Measurements from ENCODE around the gene TCF19. TPM values are rescaled to one million over a fixed set of nuclear protein-coding genes. Genes with fewer than 3 reads are reported as not detected.
A peak's percentile ranks its signal among the peaks of the same experiment; 100 is the strongest.

TCF19 gene
- total RNA-seq, 2 experiments from 2014 or later = 86.3 to 86.7 TPM

DNA sequence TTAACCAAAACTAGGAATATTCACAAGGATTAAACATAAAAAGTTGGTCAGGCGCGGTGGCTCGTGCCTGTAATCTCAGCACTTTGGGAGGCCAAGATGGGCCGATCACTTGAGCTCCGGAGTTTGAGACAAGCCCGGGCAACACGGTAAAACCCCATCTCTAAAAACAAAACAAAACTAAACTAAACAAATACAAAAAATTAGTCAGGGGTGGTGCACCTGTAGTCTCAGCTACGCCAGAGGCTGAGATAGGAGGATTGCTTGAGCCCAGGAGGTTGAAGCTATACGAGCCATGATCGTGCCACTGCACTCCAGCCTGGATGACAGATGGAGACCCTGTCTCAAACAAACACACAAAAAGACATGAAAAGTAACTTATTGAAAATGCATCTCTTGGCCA lies 22.7 kb upstream of the TCF19 start:
- Mint-ChIP-seq H3K36me3 (ENCODE audit: low read depth) (no peaks in the 10 kb centered on the region), H3K4me1 (peaks cover 6% of the 10 kb centered on the region), H3K27ac (no peak overlapping the region), H3K9me3 (no peaks in the 10 kb centered on the region), H3K4me3 (no peak overlapping the region), H3K27me3 (no peaks in the 10 kb centered on the region)
- DNase-seq = no peak
- ChIA-PET POLR2A (interaction anchor here (0.6 kb wide), 1 partner anchor 214 kb away, joined by 3 read pairs; no protein-coding TSS in a partner anchor), CTCF (interaction anchor here (0.6 to 1.2 kb wide), 2 partner anchors 27 to 57 kb away, joined by 4 read pairs; no protein-coding TSS in a partner anchor)

DNA sequence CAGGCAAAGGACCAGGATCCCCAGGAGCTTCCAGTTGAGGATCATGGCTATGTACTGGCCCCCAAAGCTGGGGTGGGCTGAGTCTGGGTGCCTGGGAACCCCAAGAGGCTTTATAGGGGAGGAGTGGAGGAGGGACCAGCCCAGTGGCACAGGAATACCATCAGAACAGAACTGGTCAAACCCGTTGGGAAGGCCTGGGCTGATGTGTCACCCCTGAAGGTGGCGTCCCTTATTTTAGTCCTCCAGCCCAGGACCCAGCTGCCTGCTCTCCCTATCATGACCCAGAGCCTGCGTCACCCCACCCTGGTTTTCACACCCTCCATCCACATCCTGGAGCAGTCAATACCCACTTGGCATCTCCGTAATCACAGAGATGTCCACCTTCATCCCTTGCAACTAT lies 19.4 kb upstream of the TCF19 start, which contains the start of gene PSORS1C2:
Gene PSORS1C2 (minus strand): TSS at position 85 of the 400 bp plus-strand sequence. CDS start 40 bp downstream, at position 45.
- Mint-ChIP-seq H3K27ac (no peak within 1 kb of the TSS), H3K4me3 (no peak within 1 kb of the TSS), H3K36me3 (ENCODE audit: low read depth) (no peaks in the 10 kb centered on the region), H3K4me1 (peaks cover 6% of the 10 kb centered on the region), H3K9me3 (no peaks in the 10 kb centered on the region), H3K27me3 (no peaks in the 10 kb centered on the region)
- ChIA-PET CTCF (interaction anchor here (0.8 to 1.9 kb wide), 7 partner anchors 14 to 228 kb away, joined by 3 to 7 read pairs (median 3); no protein-coding TSS in a partner anchor), POLR2A (no interaction called here)
- DNase-seq = no peak

DNA sequence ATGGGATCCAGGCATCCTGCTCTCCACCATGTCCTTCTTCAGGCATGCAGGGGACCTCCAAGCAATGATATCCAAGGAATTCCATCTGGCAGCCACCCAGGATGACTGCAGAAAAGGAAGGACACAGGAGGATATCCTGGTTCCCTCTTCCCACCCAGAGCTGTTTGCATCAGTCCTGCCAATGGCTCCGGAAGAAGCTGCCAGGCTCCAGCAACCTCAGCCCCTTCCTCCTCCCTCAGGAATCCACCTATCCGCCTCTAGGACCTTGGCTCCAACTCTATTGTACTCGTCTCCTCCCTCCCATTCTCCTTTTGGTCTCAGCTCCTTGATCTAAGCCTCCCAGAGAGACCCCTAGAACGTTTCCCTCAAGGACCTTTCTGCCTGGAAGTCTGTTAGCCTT lies 18.8 kb upstream of the TCF19 start:
- Mint-ChIP-seq H3K4me3 (no peak overlapping the region), H3K27me3 (no peaks in the 10 kb centered on the region), H3K4me1 (peaks cover 6% of the 10 kb centered on the region), H3K36me3 (ENCODE audit: low read depth) (no peaks in the 10 kb centered on the region), H3K27ac (no peak overlapping the region), H3K9me3 (no peaks in the 10 kb centered on the region)
- CTCF ChIA-PET = interaction anchor here (0.7 to 1.9 kb wide), 5 partner anchors 13 to 227 kb away, joined by 3 to 7 read pairs (median 4); no protein-coding TSS in a partner anchor
- POLR2A ChIA-PET = no interaction called here
- no peak for DNase-seq

DNA sequence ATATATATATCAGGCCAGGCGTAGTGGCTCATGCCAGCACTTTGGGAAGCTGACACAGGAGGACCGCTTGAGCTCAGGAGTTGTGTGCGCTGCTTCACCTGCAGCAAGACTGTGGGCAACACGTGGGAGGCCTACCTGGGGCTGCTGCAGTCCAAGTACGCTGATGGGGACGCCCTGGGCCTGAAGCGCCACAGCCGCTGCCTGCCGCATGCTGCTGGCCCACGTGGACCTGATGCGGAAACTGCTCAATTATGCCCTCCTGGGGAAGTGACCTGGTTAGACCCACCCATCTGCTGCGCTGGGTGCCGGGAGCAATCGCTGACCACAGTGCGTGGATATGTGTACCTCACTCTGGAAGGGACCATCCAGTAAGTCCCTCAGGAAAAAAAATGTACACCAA lies 17.7 kb upstream of the TCF19 start:
- no peaks in the 10 kb centered on the region for H3K27me3 Mint-ChIP-seq
- DNase-seq = no peak
- H3K9me3 Mint-ChIP-seq = no peaks in the 10 kb centered on the region
- ChIA-PET POLR2A (interaction anchor here (0.6 kb wide), 1 partner anchor 378 kb away, joined by 3 read pairs; no protein-coding TSS in a partner anchor), CTCF (interaction anchor here (1.1 to 1.4 kb wide), 3 partner anchors 26 to 226 kb away, joined by 4 to 5 read pairs (median 4); partner anchors contain the start of gene PSORS1C1)
- no peaks in the 10 kb centered on the region for H3K36me3 Mint-ChIP-seq (ENCODE audit: low read depth)
- peaks cover 6% of the 10 kb centered on the region for H3K4me1 Mint-ChIP-seq
- H3K4me3 Mint-ChIP-seq = no peak overlapping the region
- H3K27ac Mint-ChIP-seq = no peak overlapping the region

DNA sequence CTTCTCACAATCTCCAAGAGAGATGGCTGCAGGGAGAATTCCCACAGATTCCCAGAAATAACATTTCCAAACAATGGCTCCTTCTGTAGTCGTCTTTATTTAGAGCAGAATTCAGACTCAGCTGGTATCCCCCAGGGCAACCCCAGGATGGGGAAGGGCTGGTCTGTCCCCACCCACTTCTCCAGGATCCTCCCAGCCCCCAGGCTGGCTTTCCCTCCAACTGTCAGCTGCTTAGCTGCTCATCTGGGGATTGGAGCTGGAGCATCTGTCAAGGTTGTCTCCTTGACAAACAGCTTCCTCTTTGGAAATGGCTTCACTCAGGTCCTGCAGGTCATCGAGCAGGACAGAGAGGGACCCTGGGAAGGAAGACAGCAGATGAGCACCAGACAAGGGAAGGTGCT lies 16.0 kb upstream of the TCF19 start:
- ChIA-PET POLR2A (no interaction called here), CTCF (interaction anchor here (0.6 to 1.5 kb wide), 5 partner anchors 14 to 257 kb away, joined by 3 to 4 read pairs (median 3); no protein-coding TSS in a partner anchor)
- Mint-ChIP-seq H3K27me3 (no peaks in the 10 kb centered on the region), H3K36me3 (ENCODE audit: low read depth) (no peaks in the 10 kb centered on the region), H3K4me1 (peaks cover 5% of the 10 kb centered on the region), H3K27ac (no peak overlapping the region), H3K4me3 (no peak overlapping the region), H3K9me3 (no peaks in the 10 kb centered on the region)
- no peak for DNase-seq

DNA sequence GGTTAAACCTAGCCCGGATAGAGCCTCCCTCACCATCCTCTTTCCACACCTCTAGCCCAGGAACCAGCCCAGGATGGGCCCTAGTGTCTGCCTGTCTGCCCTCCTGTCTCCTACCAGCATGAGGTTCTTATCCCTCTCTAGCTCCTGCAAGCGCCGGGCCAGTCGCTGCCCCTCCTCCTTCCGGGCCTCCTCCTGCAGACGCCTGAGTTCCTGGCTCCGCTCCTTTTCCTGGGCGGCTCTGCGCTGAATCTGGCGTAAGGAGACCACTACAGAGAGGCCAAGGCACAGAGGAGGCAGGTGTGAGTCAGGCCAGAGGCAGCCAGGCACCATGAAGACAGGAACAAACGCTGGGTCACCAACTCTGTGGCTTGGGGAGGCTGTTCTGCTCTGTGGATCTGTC lies 15.2 kb upstream of the TCF19 start:
- Mint-ChIP-seq H3K9me3 (no peaks in the 10 kb centered on the region), H3K27me3 (no peaks in the 10 kb centered on the region), H3K27ac (no peak overlapping the region), H3K4me3 (no peak overlapping the region), H3K36me3 (ENCODE audit: low read depth) (no peaks in the 10 kb centered on the region), H3K4me1 (no peaks in the 10 kb centered on the region)
- ChIA-PET CTCF (interaction anchor here (0.6 to 2.8 kb wide), 3 partner anchors 14 to 257 kb away, joined by 4 to 6 read pairs (median 4); no protein-coding TSS in a partner anchor), POLR2A (no interaction called here)
- DNase-seq = no peak

DNA sequence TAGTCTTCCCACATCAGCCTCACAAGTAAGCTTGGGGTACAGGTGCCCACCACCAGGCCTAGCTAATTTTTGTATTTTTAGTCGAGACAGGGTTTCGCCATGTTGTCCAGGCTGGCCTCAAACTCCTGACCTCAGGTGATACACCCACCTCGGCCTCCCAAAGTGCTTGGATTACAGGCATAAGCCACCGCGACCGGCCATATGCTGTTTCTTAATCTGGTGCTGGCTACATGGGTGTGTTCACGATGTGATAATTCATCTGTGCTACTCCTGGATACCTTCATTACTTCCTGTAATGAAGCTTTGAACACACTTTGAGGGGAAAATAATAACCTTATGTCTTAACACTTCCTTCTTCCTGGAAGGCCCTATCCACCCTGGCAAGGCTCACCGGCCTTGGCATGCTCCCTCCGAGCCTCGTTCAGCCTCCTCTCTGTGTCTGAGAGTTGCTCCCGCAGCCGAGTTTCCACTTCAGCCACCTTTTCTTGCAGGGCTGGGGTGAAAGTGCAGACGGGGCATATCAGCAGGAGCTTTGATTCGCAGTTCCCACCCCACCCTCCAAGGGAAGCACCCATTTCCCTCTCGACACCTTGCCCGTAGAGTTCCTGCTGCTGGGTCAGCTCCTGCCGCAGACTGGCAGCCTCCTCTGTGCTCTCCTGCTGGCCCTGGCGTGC lies 14.0 kb upstream of the TCF19 start:
- no peak for DNase-seq
- Mint-ChIP-seq H3K36me3 (ENCODE audit: low read depth) (no peaks in the 10 kb centered on the region), H3K4me3 (no peak overlapping the region), H3K9me3 (no peaks in the 10 kb centered on the region), H3K27me3 (no peaks in the 10 kb centered on the region), H3K4me1 (no peaks in the 10 kb centered on the region), H3K27ac (no peak overlapping the region)
- ChIA-PET POLR2A (no interaction called here), CTCF (interaction anchor here (1.8 to 2.8 kb wide), 2 partner anchors 21 to 48 kb away, joined by 5 to 6 read pairs; no protein-coding TSS in a partner anchor)

DNA sequence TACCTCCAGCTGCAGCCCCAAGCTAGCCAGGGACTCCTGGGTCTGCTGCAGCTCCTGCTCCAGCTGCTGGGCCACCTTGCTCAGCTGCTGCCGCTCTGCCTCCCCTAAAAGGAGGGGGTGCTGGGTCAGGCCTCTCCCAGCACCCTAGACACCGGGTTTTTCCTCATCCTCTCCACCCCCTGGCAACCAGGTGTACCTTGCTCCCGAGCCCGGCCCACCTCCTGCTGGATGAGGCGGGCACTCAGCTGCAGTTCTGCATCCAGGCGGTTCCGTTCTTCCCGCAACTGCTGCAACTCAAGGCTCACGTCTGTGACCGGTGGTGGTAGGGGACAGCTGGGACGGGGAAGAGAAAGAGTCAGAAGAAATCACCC lies 13.4 kb upstream of the TCF19 start:
- DNase-seq = no peak
- POLR2A ChIA-PET = no interaction called here
- CTCF ChIA-PET = interaction anchor here (1.1 to 2.8 kb wide), 3 partner anchors 21 to 47 kb away, joined by 3 to 6 read pairs (median 5); no protein-coding TSS in a partner anchor
- Mint-ChIP-seq H3K27ac (no peak overlapping the region), H3K4me1 (no peaks in the 10 kb centered on the region), H3K27me3 (no peaks in the 10 kb centered on the region), H3K36me3 (ENCODE audit: low read depth) (no peaks in the 10 kb centered on the region), H3K9me3 (no peaks in the 10 kb centered on the region), H3K4me3 (no peak overlapping the region)

DNA sequence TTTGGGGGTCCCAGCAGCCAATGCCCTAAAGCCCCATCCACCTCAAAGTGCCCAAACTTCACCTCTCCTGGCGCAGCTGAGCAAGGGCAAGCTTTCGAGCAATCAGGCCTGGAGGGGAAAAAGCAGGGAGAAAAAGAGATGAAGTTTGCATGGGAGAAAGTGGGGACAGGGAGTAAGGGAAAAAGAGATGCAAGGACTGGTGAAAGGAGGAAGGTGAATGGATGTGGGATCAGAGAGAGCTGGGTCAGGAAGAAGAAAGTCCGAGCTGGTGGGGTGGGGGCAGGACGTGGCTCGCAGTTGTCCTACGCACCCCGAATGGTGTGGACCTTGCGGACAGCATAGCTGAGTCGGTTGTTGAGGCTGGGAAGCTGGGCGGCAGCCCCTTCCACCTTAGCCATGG lies 13.0 kb upstream of the TCF19 start:
- H3K27me3 Mint-ChIP-seq = no peaks in the 10 kb centered on the region
- DNase-seq = no peak
- ChIA-PET POLR2A (no interaction called here), CTCF (interaction anchor here (1.0 to 3.5 kb wide), 5 partner anchors 14 to 47 kb away, joined by 3 to 16 read pairs (median 5); partner anchors contain the start of gene TCF19)
- no peak overlapping the region for H3K27ac Mint-ChIP-seq
- H3K36me3 Mint-ChIP-seq (ENCODE audit: low read depth) = no peaks in the 10 kb centered on the region
- H3K4me1 Mint-ChIP-seq = no peaks in the 10 kb centered on the region
- no peaks in the 10 kb centered on the region for H3K9me3 Mint-ChIP-seq
- no peak overlapping the region for H3K4me3 Mint-ChIP-seq

DNA sequence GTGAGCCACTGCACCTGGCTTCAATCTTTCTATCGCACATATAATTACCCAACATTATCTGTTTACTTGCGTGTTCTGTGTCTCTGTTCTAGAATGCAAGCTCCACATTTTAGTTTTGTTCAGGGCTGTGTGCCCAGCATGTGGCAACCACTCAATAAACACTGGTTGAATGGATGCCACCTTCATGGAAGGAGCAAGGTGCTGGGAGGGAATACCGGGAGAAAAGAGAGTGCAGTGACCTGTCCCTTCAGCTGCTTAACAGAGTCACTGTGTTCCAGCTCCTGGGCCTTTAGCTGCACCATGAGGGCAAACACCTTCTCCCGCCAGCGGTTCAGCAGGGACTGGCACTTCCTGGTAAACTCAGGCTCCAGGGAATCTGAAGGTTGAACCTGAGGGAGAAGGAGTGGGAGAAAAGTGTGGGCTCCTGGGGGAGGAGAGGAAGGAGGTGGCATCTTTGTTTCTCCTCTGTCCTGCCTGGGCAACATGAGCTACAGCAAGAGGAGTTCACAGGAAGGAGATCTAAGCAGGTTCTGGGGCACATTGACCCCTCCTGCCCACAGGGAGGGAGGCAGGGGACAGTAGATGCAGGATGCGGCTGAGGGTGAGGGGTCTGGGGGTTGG lies 8.5 kb upstream of the TCF19 start:
- H3K36me3 Mint-ChIP-seq (ENCODE audit: low read depth) = peaks cover 11% of the 10 kb centered on the region
- no peak overlapping the region for H3K4me3 Mint-ChIP-seq
- ChIA-PET CTCF (interaction anchor here (0.6 to 0.8 kb wide), 2 partner anchors 13 to 20 kb away, joined by 3 read pairs; no protein-coding TSS in a partner anchor), POLR2A (no interaction called here)
- H3K4me1 Mint-ChIP-seq = no peaks in the 10 kb centered on the region
- no peaks in the 10 kb centered on the region for H3K9me3 Mint-ChIP-seq
- DNase-seq = no peak
- H3K27me3 Mint-ChIP-seq = no peaks in the 10 kb centered on the region
- no peak overlapping the region for H3K27ac Mint-ChIP-seq

DNA sequence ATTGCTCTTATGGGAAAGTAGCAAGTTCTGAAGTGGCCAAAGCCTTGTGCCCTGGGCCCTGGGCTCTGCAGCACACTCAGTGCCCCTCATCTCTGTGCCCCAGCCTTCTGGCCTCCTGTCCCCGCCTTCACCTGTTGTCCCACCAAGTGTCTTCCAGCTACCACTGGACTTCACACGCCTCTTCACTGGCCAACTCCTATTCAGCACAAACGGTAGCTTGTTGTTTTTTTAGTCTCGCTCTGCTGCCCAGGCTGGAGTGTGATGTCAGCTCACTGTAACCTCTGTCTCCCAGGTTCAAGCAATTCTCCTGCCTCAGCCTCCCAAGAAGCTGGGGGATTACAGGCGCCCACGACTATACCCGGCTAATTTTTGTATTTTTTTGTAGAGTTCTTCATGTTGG lies 5.6 kb upstream of the TCF19 start:
- ChIA-PET POLR2A (interaction anchor here (0.6 kb wide), 1 partner anchor 14 kb away, joined by 8 read pairs; no protein-coding TSS in a partner anchor), CTCF (interaction anchor here (1.5 kb wide), 1 partner anchor 14 kb away, joined by 4 read pairs; the partner anchor contains the start of gene PSORS1C2)
- no peak overlapping the region for H3K27ac Mint-ChIP-seq
- H3K9me3 Mint-ChIP-seq = no peaks in the 10 kb centered on the region
- peaks cover 15% of the 10 kb centered on the region for H3K4me1 Mint-ChIP-seq
- no peaks in the 10 kb centered on the region for H3K27me3 Mint-ChIP-seq
- DNase-seq = no peak
- H3K4me3 Mint-ChIP-seq = no peak overlapping the region
- peaks cover 13% of the 10 kb centered on the region for H3K36me3 Mint-ChIP-seq (ENCODE audit: low read depth)

DNA sequence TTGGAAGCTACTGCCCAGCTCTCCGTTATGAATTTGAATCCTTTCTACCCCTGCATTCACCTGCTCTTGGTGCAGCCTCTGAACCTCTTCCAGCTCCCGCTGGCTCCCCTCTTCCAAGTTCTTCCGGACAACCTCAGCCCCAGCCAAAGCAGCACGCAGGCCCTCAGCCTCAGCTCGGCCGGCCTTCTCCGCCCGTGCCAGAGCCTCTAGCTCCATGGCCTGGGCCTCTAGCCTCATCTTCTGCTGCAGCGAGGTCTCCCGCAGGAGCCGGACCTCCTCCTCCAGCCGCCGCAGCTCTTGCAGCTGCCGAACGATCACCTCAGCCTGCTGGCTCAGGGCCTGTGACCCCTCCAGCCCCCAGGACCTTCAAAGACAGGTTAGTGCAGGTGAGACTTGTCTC lies 4.0 kb upstream of the TCF19 start:
- CTCF ChIA-PET = interaction anchor here (1.4 kb wide), 1 partner anchor 9 kb away, joined by 3 read pairs; no protein-coding TSS in a partner anchor
- no peaks in the 10 kb centered on the region for H3K9me3 Mint-ChIP-seq
- H3K4me3 Mint-ChIP-seq = no peak overlapping the region
- no peaks in the 10 kb centered on the region for H3K27me3 Mint-ChIP-seq
- POLR2A ChIA-PET = no interaction called here
- no peak for DNase-seq
- H3K36me3 Mint-ChIP-seq (ENCODE audit: low read depth) = peaks cover 20% of the 10 kb centered on the region
- H3K4me1 Mint-ChIP-seq = peaks cover 21% of the 10 kb centered on the region
- no peak overlapping the region for H3K27ac Mint-ChIP-seq

DNA sequence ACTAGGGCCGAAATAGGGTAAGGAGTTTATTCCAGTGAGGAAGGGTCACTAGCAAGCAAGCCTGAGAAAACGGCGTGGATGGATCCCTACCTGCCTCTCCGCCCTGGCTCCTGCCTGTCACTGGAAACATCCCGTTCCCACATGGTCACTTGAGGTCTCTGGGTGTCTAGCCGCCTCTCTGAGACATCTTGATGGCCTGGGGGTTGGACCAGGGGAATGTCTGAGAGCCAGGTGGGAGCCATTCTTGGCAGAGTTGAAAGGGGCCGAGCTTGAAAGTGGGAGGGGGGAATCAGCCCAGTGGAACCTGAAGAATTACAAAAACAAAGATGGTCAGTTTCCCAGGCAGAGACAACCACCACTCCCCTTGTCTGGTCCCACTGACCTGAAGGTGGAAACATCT lies 1.7 kb upstream of the TCF19 start:
- ChIA-PET POLR2A (no interaction called here), CTCF (interaction anchor here (1.1 to 3.3 kb wide), 5 partner anchors 9 to 210 kb away, joined by 3 to 20 read pairs (median 4); no protein-coding TSS in a partner anchor)
- no peaks in the 10 kb centered on the region for H3K9me3 Mint-ChIP-seq
- no peaks in the 10 kb centered on the region for H3K27me3 Mint-ChIP-seq
- peak overlapping the region; percentile 87 for H3K4me3 Mint-ChIP-seq
- H3K27ac Mint-ChIP-seq = no peak overlapping the region
- no peak for DNase-seq
- peaks cover 36% of the 10 kb centered on the region for H3K4me1 Mint-ChIP-seq
- peaks cover 31% of the 10 kb centered on the region for H3K36me3 Mint-ChIP-seq (ENCODE audit: low read depth)
